HepG2 (cell line): Measurements from ENCODE around the gene TM4SF1. TPM values are rescaled to one million over a fixed set of nuclear protein-coding genes. Genes with fewer than 3 reads are reported as not detected.

Experiments
- BRD4 ChIP-seq: sonication (generic); formaldehyde crosslinking; IDR thresholded peaks from 2 replicates; pipeline ENCODE4 v1.4.0; 2020; ENCODE audit warnings: missing genetic modification reagents
- DPF2 ChIP-seq: sonication (generic); formaldehyde crosslinking; IDR thresholded peaks from 2 replicates; pipeline ENCODE4 v1.4.0; 2020; ENCODE audit warnings: mild to moderate bottlenecking, low read depth, missing genetic modification reagents, borderline replicate concordance
- EEA1 ChIP-seq: sonication (generic); formaldehyde crosslinking; IDR thresholded peaks from 2 replicates; pipeline ENCODE4 v1.5.1; 2020; ENCODE audit warnings: mild to moderate bottlenecking, missing genetic modification reagents, borderline replicate concordance
- FUBP1 ChIP-seq: sonication (generic); formaldehyde crosslinking; IDR thresholded peaks from 2 replicates; pipeline ENCODE4 v1.5.1; 2020; ENCODE audit warnings: missing genetic modification reagents, mild to moderate bottlenecking, borderline replicate concordance
- LRRFIP1 ChIP-seq: sonication (generic); formaldehyde crosslinking; conservative IDR thresholded peaks from 2 replicates; pipeline ENCODE4 v1.4.0; 2020; ENCODE audit warnings: missing genetic modification reagents
- NFE2L2 ChIP-seq: fragments of 150-350 bp; IDR thresholded peaks from 2 replicates; pipeline ENCODE4 v1.6.1; 2014; ENCODE audit warnings: low read length
- NR1H2 ChIP-seq: sonication (generic); formaldehyde crosslinking; IDR thresholded peaks from 2 replicates; pipeline ENCODE4 v1.8.1; 2022; ENCODE audit warnings: low read depth, missing genetic modification reagents, borderline replicate concordance
- SKIL ChIP-seq: sonication (generic); formaldehyde crosslinking; IDR thresholded peaks from 2 replicates; pipeline ENCODE4 v1.8.0; 2022; ENCODE audit warnings: missing genetic modification reagents, mild to moderate bottlenecking, moderate library complexity, borderline replicate concordance
- SOX13 ChIP-seq, 3 experiments: fragments of 450-650 bp in 1 of 3; sonication (generic) in 1 of 3; formaldehyde crosslinking in 1 of 3; IDR thresholded peaks in 2 of 3; conservative IDR thresholded peaks in 1 of 3; 2 replicates each; pipeline versions ENCODE4 v1.5.0 to v1.6.1; 2016 to 2020; ENCODE audit warnings: antibody characterized with exemption in 1 of 3, mild to moderate bottlenecking in 1 of 3, missing compliant biosample characterization in 1 of 3, missing genetic modification reagents in 1 of 3, moderate library complexity in 1 of 3
- SRF ChIP-seq: IDR thresholded peaks from 2 replicates; pipeline ENCODE4 v1.6.1; 2011; ENCODE audit warnings: mild to moderate bottlenecking, low read depth, low read length, moderate library complexity
- ZBTB3 ChIP-seq: sonication (generic); formaldehyde crosslinking; IDR thresholded peaks from 2 replicates; pipeline ENCODE4 v1.4.0; 2020; ENCODE audit warnings: low read depth, mild to moderate bottlenecking, moderate library complexity, missing genetic modification reagents, borderline replicate concordance
- ZNF121 ChIP-seq: sonication (generic); formaldehyde crosslinking; IDR thresholded peaks from 2 replicates; pipeline ENCODE4 v1.5.0; 2020; ENCODE audit warnings: mild to moderate bottlenecking, missing genetic modification reagents
- ZNF883 ChIP-seq: sonication (generic); formaldehyde crosslinking; IDR thresholded peaks from 2 replicates; pipeline ENCODE4 v1.5.1; 2020; ENCODE audit warnings: mild to moderate bottlenecking, missing genetic modification reagents; ENCODE audit errors: not compliant biosample characterization
- ZSCAN21 ChIP-seq: sonication (generic); formaldehyde crosslinking; IDR thresholded peaks from 2 replicates; pipeline ENCODE4 v1.8.0; 2022; ENCODE audit warnings: mild to moderate bottlenecking, missing genetic modification reagents, moderate library complexity, borderline replicate concordance
- ZXDC ChIP-seq: sonication (generic); formaldehyde crosslinking; IDR thresholded peaks from 2 replicates; pipeline ENCODE4 v1.5.0; 2020; ENCODE audit warnings: mild to moderate bottlenecking, missing genetic modification reagents
- polyA plus RNA-seq, 8 experiments: library from polyadenylated mRNA; depleted of rRNA in 3 of 8; stranded (reverse) in 7 of 8; unstranded in 1 of 8; fragments of >200 nt; fragmentation: Illumina TruSeq in 4 of 8; extraction: Trizol in 4 of 8; gene quantifications; 2 replicates each; pipeline versions ENCODE4 v1.2.1 to v1.2.3, GENCODE V29; 2011 to 2016; ENCODE audit warnings: low read depth in 4 of 8, missing spikeins in 1 of 8, mixed read lengths in 1 of 8; ENCODE audit not compliant: insufficient read depth in 1 of 8
- total RNA-seq, 5 experiments: library from RNA; depleted of rRNA; stranded (reverse); fragments of >200 nt; fragmentation: Illumina TruSeq; extraction: Trizol; gene quantifications; 2 replicates each; pipeline ENCODE4 v1.2.3, GENCODE V29; 2016; ENCODE audit warnings: low read depth in 1 of 5
- TF ChIP-seq, protein P1 (sequence below): sonication (generic); formaldehyde crosslinking; IDR thresholded peaks from 2 replicates; pipeline ENCODE4 v1.8.1; 2023; ENCODE audit warnings: missing genetic modification reagents, mild to moderate bottlenecking, borderline replicate concordance

Gene TM4SF1
- total and polyA plus RNA-seq, 2 of the 13 experiments (the other 11 are each of a cell fraction or from before 2014, with no cell fraction given) = 431 to 1,359 TPM

GRCh38 chr3:149388531-149389417, 11.3 kb upstream of the TM4SF1 start (continued):
- TF ChIP-seq SOX13 (IDR thresholded peaks at IDR 0.05) (no peak), SOX13 (CRISPR knock-in tag; conservative IDR thresholded peaks at IDR 0.05 in 1 of 2, IDR thresholded peaks at IDR 0.05 in 1 of 2) (peak in 1 of 2 experiments; percentile 66; a peak in 1 of 4 replicates), ZNF121 (CRISPR knock-in tag) (no peak), ZXDC (no peak), NR1H2 (no peak), NFE2L2 (no peak), EEA1 (no peak), ZSCAN21 (CRISPR knock-in tag) (no peak), DPF2 (no peak), FUBP1 (CRISPR knock-in tag) (no peak), SKIL (CRISPR knock-in tag) (peak; percentile 42; the same call in 1 of the 2 replicates), ZNF883 (CRISPR knock-in tag) (no peak), SRF (no peak), ZBTB3 (no peak), LRRFIP1 (CRISPR knock-in tag) (no peak), BRD4 (CRISPR knock-in tag) (no peak)
- TF ChIP-seq, protein P1, sequence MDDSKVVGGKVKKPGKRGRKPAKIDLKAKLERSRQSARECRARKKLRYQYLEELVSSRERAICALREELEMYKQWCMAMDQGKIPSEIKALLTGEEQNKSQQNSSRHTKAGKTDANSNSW (CRISPR knock-in tag) = no peak
